Measurements from ENCODE around the gene TRAPPC1. TPM values are rescaled to one million over a fixed set of nuclear protein-coding genes. Genes with fewer than 3 reads are reported as not detected.

TRAPPC1 gene
- total RNA-seq, 2 donors from 2014 or later = 57.9 to 70.9 TPM

DNA sequence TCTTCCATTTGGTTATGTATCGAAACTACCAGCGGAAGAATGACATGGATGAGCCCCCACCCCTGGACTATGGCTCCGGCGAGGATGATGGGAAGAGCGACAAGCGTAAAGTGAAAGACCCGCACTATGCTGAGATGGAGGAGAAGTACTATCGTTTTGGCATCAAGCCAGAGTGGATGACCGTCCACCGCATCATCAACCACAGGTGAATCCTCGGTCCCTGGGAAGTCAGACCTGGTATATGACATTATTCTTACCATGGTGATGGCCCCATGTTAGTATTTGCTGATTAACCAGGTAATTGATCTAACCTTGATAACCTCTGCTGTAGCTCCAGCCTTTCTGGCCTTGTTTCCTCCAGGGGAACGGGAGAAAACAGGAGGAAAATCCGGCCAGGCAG lies 34.7 kb downstream of the TRAPPC1 start:
- TF ChIP-seq POLR2A (IDR thresholded peaks at IDR 0.05) = no peak
- no peak for TF ChIP-seq POLR2AphosphoS5 (IDR thresholded peaks at IDR 0.05)
- TF ChIP-seq, protein P1, sequence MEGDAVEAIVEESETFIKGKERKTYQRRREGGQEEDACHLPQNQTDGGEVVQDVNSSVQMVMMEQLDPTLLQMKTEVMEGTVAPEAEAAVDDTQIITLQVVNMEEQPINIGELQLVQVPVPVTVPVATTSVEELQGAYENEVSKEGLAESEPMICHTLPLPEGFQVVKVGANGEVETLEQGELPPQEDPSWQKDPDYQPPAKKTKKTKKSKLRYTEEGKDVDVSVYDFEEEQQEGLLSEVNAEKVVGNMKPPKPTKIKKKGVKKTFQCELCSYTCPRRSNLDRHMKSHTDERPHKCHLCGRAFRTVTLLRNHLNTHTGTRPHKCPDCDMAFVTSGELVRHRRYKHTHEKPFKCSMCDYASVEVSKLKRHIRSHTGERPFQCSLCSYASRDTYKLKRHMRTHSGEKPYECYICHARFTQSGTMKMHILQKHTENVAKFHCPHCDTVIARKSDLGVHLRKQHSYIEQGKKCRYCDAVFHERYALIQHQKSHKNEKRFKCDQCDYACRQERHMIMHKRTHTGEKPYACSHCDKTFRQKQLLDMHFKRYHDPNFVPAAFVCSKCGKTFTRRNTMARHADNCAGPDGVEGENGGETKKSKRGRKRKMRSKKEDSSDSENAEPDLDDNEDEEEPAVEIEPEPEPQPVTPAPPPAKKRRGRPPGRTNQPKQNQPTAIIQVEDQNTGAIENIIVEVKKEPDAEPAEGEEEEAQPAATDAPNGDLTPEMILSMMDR (IDR thresholded peaks at IDR 0.05) = no peak
- WGBS = 80% methylated on average over 13 of the region's 13 CpGs
- no peaks in the 10 kb centered on the region for H3K4me1 ChIP-seq (replicated peaks)
- H3K27ac ChIP-seq = no peak overlapping the region
- DNase-seq (ENCODE audit: low spot score) = no peak
- no peaks in the 10 kb centered on the region for H3K9me3 ChIP-seq
- intact Hi-C loops (cut with DNase I) = loop anchor here (5.0 kb wide), 1 partner anchor 35 kb away; no protein-coding TSS in a partner anchor
- H3K36me3 ChIP-seq = peaks cover 28 to 46% of the 10 kb centered on the region in 2 donors
- H3K27me3 ChIP-seq (replicated peaks; ENCODE audit: insufficient read depth) = no peaks in the 10 kb centered on the region
- H3K4me3 ChIP-seq = no peak overlapping the region

DNA sequence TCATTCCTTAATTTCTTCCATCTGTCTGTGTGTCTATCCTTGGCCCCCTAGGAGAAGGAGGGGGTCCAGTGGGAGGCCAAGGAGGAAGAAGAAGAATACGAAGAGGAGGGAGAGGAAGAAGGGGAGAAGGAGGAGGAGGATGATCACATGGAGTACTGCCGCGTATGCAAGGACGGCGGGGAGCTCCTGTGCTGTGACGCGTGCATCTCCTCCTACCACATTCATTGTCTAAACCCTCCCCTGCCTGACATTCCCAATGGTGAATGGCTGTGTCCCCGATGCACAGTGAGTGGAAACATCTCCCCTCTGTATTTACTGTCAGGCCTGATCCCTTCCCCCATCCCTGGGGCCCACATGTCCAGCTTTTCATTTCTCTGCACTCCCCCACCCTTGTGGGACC lies 36.9 kb downstream of the TRAPPC1 start:
- 85% methylated on average over 8 of the region's 8 CpGs for WGBS
- Histone ChIP-seq H3K4me3 (no peak overlapping the region), H3K4me1 (replicated peaks) (peaks cover 3% of the 10 kb centered on the region), H3K27me3 (replicated peaks; ENCODE audit: insufficient read depth) (no peaks in the 10 kb centered on the region), H3K36me3 (peaks cover 25 to 43% of the 10 kb centered on the region in 2 donors), H3K27ac (no peak overlapping the region), H3K9me3 (no peaks in the 10 kb centered on the region)
- TF ChIP-seq POLR2AphosphoS5 (IDR thresholded peaks at IDR 0.05) = no peak
- TF ChIP-seq POLR2A (IDR thresholded peaks at IDR 0.05) = no peak
- TF ChIP-seq, protein P1 (IDR thresholded peaks at IDR 0.05) = no peak
- DNase-seq (ENCODE audit: low spot score) = no peak
- intact Hi-C loops (cut with DNase I) = loop anchor here (5.0 kb wide), 1 partner anchor 33 kb away; no protein-coding TSS in a partner anchor

DNA sequence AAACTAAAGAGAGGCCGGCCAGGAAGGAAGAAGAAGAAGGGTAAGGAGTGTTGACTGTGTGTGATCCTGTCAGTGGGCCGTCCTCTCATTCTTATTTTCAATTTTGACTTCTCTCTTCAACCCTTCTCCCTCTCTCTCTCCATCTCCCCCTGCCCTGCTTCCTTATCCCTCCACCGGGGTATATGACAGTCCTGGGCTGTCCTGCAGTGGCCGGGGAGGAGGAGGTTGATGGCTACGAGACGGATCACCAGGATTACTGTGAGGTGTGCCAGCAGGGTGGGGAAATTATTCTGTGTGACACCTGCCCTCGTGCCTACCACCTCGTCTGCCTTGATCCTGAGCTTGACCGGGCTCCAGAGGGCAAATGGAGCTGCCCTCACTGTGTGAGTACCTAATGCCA lies 37.5 kb downstream of the TRAPPC1 start:
- TF ChIP-seq POLR2A (IDR thresholded peaks at IDR 0.05) (no peak), POLR2AphosphoS5 (IDR thresholded peaks at IDR 0.05) (no peak)
- TF ChIP-seq, protein P1 (IDR thresholded peaks at IDR 0.05) = no peak
- H3K9me3 ChIP-seq = no peaks in the 10 kb centered on the region
- no peaks in the 10 kb centered on the region for H3K27me3 ChIP-seq (replicated peaks; ENCODE audit: insufficient read depth)
- WGBS = 88% methylated on average over 9 of the region's 9 CpGs
- H3K4me1 ChIP-seq (replicated peaks) = peaks cover 10% of the 10 kb centered on the region
- no peak for DNase-seq (ENCODE audit: low spot score)
- no peak overlapping the region for H3K4me3 ChIP-seq
- intact Hi-C loops (cut with DNase I) = no loop called here
- H3K27ac ChIP-seq = no peak overlapping the region
- peaks cover 20 to 37% of the 10 kb centered on the region in 2 donors for H3K36me3 ChIP-seq

DNA sequence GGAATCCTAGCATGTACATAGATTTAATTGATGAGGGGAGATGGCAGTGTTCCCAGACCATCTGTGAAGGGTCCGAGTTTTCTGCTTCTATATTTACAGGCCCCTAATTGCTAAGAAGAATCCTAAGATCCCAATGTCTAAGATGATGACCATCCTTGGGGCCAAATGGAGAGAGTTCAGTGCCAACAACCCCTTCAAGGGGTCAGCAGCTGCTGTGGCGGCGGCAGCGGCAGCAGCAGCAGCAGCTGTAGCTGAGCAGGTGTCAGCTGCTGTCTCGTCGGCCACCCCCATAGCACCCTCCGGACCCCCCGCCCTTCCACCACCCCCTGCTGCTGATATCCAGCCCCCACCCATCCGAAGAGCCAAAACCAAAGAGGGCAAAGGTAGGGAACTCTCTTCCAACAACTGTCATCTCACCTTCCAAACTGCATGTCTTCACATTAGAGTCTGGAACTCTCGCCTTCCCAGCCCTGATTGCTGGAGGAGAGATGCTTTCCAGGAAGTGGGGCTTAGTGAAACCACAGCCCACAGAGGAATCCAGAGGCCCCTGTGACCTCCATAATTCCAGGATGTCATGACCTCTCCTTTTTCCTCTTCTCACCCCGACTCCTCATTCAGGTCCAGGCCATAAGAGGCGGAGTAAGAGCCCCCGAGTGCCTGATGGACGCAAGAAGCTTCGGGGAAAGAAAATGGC lies 38.4 kb downstream of the TRAPPC1 start:
- Histone ChIP-seq H3K4me3 (no peak overlapping the region), H3K27me3 (replicated peaks; ENCODE audit: insufficient read depth) (no peaks in the 10 kb centered on the region), H3K9me3 (no peaks in the 10 kb centered on the region), H3K36me3 (peaks cover 16 to 29% of the 10 kb centered on the region in 2 donors), H3K27ac (peak overlapping the region in 1 of 2 donors; percentile 39), H3K4me1 (replicated peaks) (peaks cover 18% of the 10 kb centered on the region)
- DNase-seq (ENCODE audit: low spot score) = no peak
- no peak for TF ChIP-seq POLR2AphosphoS5 (IDR thresholded peaks at IDR 0.05)
- TF ChIP-seq, protein P1 (IDR thresholded peaks at IDR 0.05) = no peak
- no peak for TF ChIP-seq POLR2A (IDR thresholded peaks at IDR 0.05)
- 83% methylated on average over 15 of the region's 15 CpGs for WGBS
- intact Hi-C loops (cut with DNase I) = no loop called here

Measured in prostate gland (tissue), 2 donors.